WI38 (cell line): ENCODE results near the gene THRSP.

ENCODE experiments used
- H3K4me3 ChIP-seq: 2 replicates; pipeline ENCODE4 v1.5.1; 2011; ENCODE audit warnings: low read depth, mild to moderate bottlenecking, control low read depth, low read length
- CTCF ChIP-seq: IDR thresholded peaks from 2 replicates; pipeline ENCODE4 v1.5.1; 2012; ENCODE audit warnings: low read depth, mild to moderate bottlenecking, control low read depth, low read length

The THRSP gene

GRCh38 chr11:78061088-78061920, 2.4 kb upstream of the THRSP start:
- TF ChIP-seq CTCF, result no peak

GRCh38 chr11:78061921-78062311, 1.7 kb upstream of the THRSP start:
- H3K4me3 ChIP-seq, result no peak overlapping the region
- no peak for TF ChIP-seq CTCF

More at GRCh38 chr11:78061088-78061920, 2.4 kb upstream of the THRSP start:
- H3K4me3 ChIP-seq, result no peak overlapping the region

GRCh38 chr11:78062671-78063070, 990 bp upstream of the THRSP start:
- TF ChIP-seq CTCF, result no peak
- no peak overlapping the region for H3K4me3 ChIP-seq

GRCh38 chr11:78065203-78065602, 1.5 kb downstream of the THRSP start:
- no peak for TF ChIP-seq CTCF
- no peak overlapping the region for H3K4me3 ChIP-seq

GRCh38 chr11:78066471-78066870, 2.8 kb downstream of the THRSP start:
- H3K4me3 ChIP-seq, result no peak overlapping the region
- TF ChIP-seq CTCF, result no peak

GRCh38 chr11:78067704-78068103, 4.0 kb downstream of the THRSP start:
- H3K4me3 ChIP-seq, result no peak overlapping the region
- TF ChIP-seq CTCF, result no peak

GRCh38 chr11:78069465-78069864, 5.8 kb downstream of the THRSP start:
- H3K4me3 ChIP-seq, result no peak overlapping the region
- no peak for TF ChIP-seq CTCF
